ENCODE data around the gene LLCFC1. TPM values are rescaled to one million over a fixed set of nuclear protein-coding genes. Genes with fewer than 3 reads are reported as not detected.

LLCFC1 gene
- total and polyA plus RNA-seq, 8 donors = not detected

DNA sequence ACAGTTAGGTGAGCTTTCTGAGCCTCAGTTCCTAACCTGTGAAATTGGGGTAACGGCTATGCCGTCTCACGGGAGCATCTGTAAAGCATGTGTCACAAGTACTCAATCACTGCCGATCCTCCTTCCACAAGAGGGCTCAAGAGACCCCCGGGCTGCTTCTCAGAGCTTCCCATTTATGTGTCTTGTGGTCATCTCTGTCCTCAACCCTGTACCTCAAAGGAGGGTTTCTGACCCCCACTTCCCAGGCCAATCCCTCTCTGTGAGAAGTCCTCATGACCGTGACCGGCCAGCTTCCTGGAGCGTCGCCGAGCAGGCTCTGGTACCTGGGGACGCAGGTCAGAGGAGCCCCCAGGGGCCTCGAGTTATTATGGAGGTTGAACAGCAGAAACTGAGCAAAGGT lies 5.2 kb upstream of the LLCFC1 start:
- Histone ChIP-seq H3K36me3 (no peaks in the 10 kb centered on the region), H3K4me3 (no peak overlapping the region), H3K27ac (no peak overlapping the region), H3K4me1 (no peaks in the 10 kb centered on the region), H3K27me3 (no peaks in the 10 kb centered on the region), H3K9me3 (no peaks in the 10 kb centered on the region)
- DNase-seq = no peak
- 67 to 80% methylated on average over 12 of the region's 12 CpGs for WGBS, 2 donors
- FAIRE-seq = no peak
- TF ChIP-seq, protein P1, sequence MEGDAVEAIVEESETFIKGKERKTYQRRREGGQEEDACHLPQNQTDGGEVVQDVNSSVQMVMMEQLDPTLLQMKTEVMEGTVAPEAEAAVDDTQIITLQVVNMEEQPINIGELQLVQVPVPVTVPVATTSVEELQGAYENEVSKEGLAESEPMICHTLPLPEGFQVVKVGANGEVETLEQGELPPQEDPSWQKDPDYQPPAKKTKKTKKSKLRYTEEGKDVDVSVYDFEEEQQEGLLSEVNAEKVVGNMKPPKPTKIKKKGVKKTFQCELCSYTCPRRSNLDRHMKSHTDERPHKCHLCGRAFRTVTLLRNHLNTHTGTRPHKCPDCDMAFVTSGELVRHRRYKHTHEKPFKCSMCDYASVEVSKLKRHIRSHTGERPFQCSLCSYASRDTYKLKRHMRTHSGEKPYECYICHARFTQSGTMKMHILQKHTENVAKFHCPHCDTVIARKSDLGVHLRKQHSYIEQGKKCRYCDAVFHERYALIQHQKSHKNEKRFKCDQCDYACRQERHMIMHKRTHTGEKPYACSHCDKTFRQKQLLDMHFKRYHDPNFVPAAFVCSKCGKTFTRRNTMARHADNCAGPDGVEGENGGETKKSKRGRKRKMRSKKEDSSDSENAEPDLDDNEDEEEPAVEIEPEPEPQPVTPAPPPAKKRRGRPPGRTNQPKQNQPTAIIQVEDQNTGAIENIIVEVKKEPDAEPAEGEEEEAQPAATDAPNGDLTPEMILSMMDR (IDR thresholded peaks at IDR 0.05) = no peak
- intact Hi-C loops (cut with DNase I) = no loop called here
- no peak for ATAC-seq

DNA sequence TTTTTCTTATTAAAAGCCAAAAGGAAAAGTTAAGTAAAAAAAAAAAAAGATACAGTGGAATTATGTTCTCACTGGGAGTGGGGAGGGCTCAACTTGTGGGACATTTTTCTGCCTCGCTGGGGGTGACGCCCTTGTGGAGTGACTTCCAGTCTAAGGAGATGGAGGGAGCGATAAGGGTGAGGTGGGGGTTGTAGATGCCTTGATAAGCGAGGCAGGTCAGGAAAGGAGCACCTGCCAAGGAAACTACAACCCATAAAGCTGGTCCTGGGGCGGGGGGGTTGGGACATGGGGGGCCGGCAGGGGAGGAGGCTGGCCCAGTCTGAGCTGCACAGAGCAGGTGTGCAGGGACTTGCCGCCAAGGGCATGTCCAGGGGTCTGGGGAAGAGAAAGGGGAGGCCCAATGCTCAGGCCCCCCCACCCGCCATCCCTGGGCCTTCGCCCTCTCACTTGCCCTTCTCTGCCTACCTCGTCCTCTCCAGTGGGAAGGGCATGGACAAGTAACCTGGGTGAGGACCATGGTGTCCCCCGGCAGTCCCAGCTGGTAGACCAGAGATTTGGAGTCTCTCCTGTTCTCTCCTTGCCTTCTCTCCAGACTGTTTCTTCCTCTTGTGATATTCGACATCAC lies 3.2 kb upstream of the LLCFC1 start:
- ATAC-seq (no peak), DNase-seq (no peak), FAIRE-seq (no peak)
- Histone ChIP-seq H3K36me3 (no peaks in the 10 kb centered on the region), H3K4me1 (no peaks in the 10 kb centered on the region), H3K9me3 (no peaks in the 10 kb centered on the region), H3K27me3 (no peaks in the 10 kb centered on the region), H3K27ac (no peak overlapping the region), H3K4me3 (no peak overlapping the region)
- intact Hi-C loops (cut with DNase I) = no loop called here
- TF ChIP-seq, protein P1 (IDR thresholded peaks at IDR 0.05) = no peak
- 78 to 85% methylated on average over 12 of the region's 12 CpGs for whole genome bisulfite sequencing, 2 donors

DNA sequence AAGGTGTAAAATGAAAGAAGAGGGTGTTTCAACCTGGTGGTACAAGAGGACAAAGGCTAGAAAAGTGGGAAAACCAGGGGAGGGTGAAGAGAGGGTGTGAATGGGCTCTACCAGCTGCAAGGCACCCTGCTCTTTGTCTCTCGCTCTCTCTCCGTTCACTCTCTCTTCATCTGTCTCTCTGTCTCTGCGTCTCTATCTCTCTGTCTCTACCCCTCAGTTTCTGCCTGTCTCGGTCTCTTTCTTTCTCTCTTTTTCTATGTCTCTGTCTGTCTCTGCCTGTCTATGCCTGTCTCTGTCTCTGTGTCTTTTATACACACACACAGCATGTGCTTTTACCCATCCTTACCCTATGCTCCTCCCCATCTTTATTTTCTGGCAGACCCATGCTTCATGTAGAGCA lies 673 bp upstream of the LLCFC1 start:
- intact Hi-C loops (cut with DNase I) = no loop called here
- 84% methylated on average over 4 of the region's 4 CpGs for WGBS, 2 donors
- H3K27ac ChIP-seq = no peak overlapping the region
- TF ChIP-seq, protein P1 (IDR thresholded peaks at IDR 0.05) = no peak
- DNase-seq (no peak), FAIRE-seq (no peak), ATAC-seq (no peak)
- no peak overlapping the region for H3K4me3 ChIP-seq
- H3K4me1 ChIP-seq = no peaks in the 10 kb centered on the region
- no peaks in the 10 kb centered on the region for H3K9me3 ChIP-seq
- no peaks in the 10 kb centered on the region for H3K27me3 ChIP-seq
- H3K36me3 ChIP-seq = no peaks in the 10 kb centered on the region

DNA sequence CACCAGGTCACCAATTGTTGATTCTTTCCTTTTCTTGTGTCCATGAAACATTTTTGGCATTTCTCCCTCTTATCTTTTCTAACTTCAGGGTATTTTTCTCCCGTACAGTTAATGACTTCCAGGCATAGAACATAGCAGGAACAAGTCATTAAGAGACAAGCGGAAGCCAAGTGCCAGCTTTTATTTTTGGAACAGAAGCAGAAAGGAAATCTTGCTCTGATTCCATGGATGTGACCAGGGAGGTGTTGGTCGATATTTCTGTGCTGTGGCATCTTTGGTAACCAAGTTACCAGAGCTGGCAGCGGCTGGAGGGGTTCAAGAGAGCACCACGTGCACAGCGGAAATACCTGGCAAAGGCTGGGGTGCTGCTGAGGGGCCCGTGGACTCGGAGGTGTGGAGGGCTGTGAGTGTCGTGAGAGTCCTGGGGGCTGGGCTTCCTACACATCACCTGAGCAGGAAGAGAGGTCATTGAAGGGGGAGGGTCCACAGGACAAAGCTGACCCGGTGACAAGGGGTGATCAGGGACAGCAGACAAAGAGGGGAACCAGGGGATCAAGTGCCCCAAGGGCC lies 1.8 kb downstream of the LLCFC1 start:
- H3K27me3 ChIP-seq = no peaks in the 10 kb centered on the region
- ATAC-seq = peak; percentile 19 to 78 (median 50)
- peak in 3 of 6 donors; percentile 20 to 45 (median 29) for DNase-seq
- no peak overlapping the region for H3K4me3 ChIP-seq
- H3K4me1 ChIP-seq = no peaks in the 10 kb centered on the region
- H3K36me3 ChIP-seq = no peaks in the 10 kb centered on the region
- no peak for FAIRE-seq
- peak overlapping the region in 3 of 4 donors; percentile 16 to 66 (median 32) for H3K27ac ChIP-seq
- H3K9me3 ChIP-seq = no peaks in the 10 kb centered on the region
- intact Hi-C loops (cut with DNase I) = no loop called here
- TF ChIP-seq, protein P1 (IDR thresholded peaks at IDR 0.05) = no peak
- 43 to 50% methylated on average over 10 of the region's 10 CpGs for WGBS, 2 donors

DNA sequence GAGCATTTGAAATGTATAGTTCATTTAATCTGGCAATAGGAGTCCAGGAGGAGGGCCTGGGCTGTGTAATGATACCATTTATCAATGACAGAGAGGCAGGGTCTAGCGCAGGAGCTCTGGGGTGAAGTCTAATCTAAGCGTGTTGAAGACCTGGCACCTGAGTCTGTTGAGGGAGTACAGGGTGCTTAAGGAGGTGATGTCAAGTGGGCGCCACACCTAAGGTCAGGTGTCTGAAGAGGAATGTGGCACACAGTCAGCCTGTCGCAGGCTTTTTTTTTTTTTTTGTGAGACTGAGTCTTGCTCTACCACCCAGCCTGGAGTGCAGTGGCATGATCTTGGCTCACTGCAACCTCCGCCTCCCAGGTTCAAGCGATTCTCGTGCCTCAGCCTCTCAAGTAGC lies 2.3 kb downstream of the LLCFC1 start:
- H3K4me3 ChIP-seq = no peak overlapping the region
- DNase-seq = no peak
- H3K27ac ChIP-seq = peak overlapping the region in 3 of 4 donors; percentile 16 to 66 (median 32)
- intact Hi-C loops (cut with DNase I) = no loop called here
- peak in 1 of 4 donors; percentile 32 for ATAC-seq
- 77 to 81% methylated on average over 7 of the region's 7 CpGs for WGBS, 2 donors
- no peaks in the 10 kb centered on the region for H3K9me3 ChIP-seq
- TF ChIP-seq, protein P1 (IDR thresholded peaks at IDR 0.05) = no peak
- FAIRE-seq = no peak
- no peaks in the 10 kb centered on the region for H3K27me3 ChIP-seq
- no peaks in the 10 kb centered on the region for H3K36me3 ChIP-seq
- H3K4me1 ChIP-seq = no peaks in the 10 kb centered on the region
